Panc1 (cell line): ENCODE results near the gene KRTAP24-1. TPM values are rescaled to one million over a fixed set of nuclear protein-coding genes. Genes with fewer than 3 reads are reported as not detected.

Experiments
- ATAC-seq: fragments of 200-7000 bp; cut with Tn5 transposase; 2 replicates; pipeline ENCODE4 v1.9.1; 2020; ENCODE audit warnings: mild to moderate bottlenecking, moderate library complexity
- BruUV-seq: library from RNA; stranded (reverse); fragments of 400-500 nt; replicated peaks from 2 replicates; lab custom pipeline; 2021; lab: Mats Ljungman, UMichigan
- CTCF ChIA-PET: fragments of 300-600 bp; sonication (Branson Sonifier 250); formaldehyde crosslinking; loops from one replicate; lab custom pipeline; 2022; ENCODE audit warnings: antibody characterized with exemption; lab: Charles Lee
- POLR2A ChIA-PET: fragments of 300-600 bp; sonication (Branson Sonifier 250); formaldehyde crosslinking; loops from one replicate; lab custom pipeline; 2022; ENCODE audit warnings: antibody characterized with exemption; lab: Charles Lee
- DNase-seq: peaks from one replicate; pipeline ENCODE4 v3.0.0-alpha.2; 2010; ENCODE audit warnings: low read depth, low spot score
- H3K27ac ChIP-seq: 2 replicates; pipeline ENCODE4 v1.5.1; 2011; ENCODE audit warnings: mild to moderate bottlenecking, low read length, inconsistent platforms
- H3K27me3 ChIP-seq: fragments of 200-500 bp; sonication (Bioruptor generic); 2 replicates; pipeline ENCODE4 v1.6.0; 2014; ENCODE audit warnings: low read length, inconsistent platforms; ENCODE audit not compliant: control insufficient read depth, insufficient read depth
- H3K36me3 ChIP-seq: fragments of 200-500 bp; sonication (Bioruptor generic); 2 replicates; pipeline ENCODE4 v1.5.1; 2014; ENCODE audit warnings: inconsistent platforms, mild to moderate bottlenecking, low read length, moderate library complexity; ENCODE audit not compliant: control insufficient read depth, insufficient read depth
- H3K4me1 ChIP-seq: 2 replicates; pipeline ENCODE4 v1.5.1; 2011; ENCODE audit warnings: inconsistent platforms, mild to moderate bottlenecking, low read length, moderate library complexity; ENCODE audit not compliant: control insufficient read depth, insufficient read depth
- H3K4me3 ChIP-seq, 2 experiments: 2 replicates each; pipeline ENCODE4 v1.5.1; 2011 to 2012; ENCODE audit warnings: low read depth in 2 of 2, low read length in 2 of 2, mild to moderate bottlenecking in 2 of 2, inconsistent platforms in 1 of 2, moderate library complexity in 1 of 2
- H3K9me3 ChIP-seq: fragments of 200-500 bp; sonication (Bioruptor generic); 2 replicates; pipeline ENCODE4 v1.5.1; 2014; ENCODE audit warnings: low read depth, mild to moderate bottlenecking, inconsistent platforms, low read length, moderate library complexity; ENCODE audit not compliant: control insufficient read depth, insufficient read depth
- CTCF ChIP-seq: fragments of 450-650 bp; IDR thresholded peaks from 2 replicates; pipeline ENCODE4 v1.5.1; 2017; ENCODE audit warnings: mild to moderate bottlenecking
- POLR2AphosphoS5 ChIP-seq: IDR thresholded peaks from 2 replicates; pipeline ENCODE4 v1.6.1; 2012; ENCODE audit warnings: mild to moderate bottlenecking, low read depth, low read length, moderate library complexity
- SIN3A ChIP-seq: IDR thresholded peaks from 2 replicates; pipeline ENCODE4 v1.6.1; 2012; ENCODE audit warnings: low read depth, mild to moderate bottlenecking, low read length, moderate library complexity, borderline replicate concordance; ENCODE audit not compliant: insufficient read depth
- TCF7L2 ChIP-seq: IDR thresholded peaks from 2 replicates; pipeline ENCODE4 v1.6.1; 2011; ENCODE audit warnings: mild to moderate bottlenecking, low read depth, low read length, inconsistent platforms
- in situ Hi-C: cut with HindIII; loops from 2 replicates; pipeline ENCODE4 v1.10.0; 2016; ENCODE audit warnings: low sequenced_read_pairs, low pct_unique_long_range_greater_than_20kb
- intact Hi-C: fragments of 100-400 bp; cut with micrococcal nuclease; formaldehyde crosslinking; loops from one replicate; pipeline ENCODE4 v1.10.0; 2022; ENCODE audit not compliant: unreplicated experiment
- total RNA-seq: library from RNA; stranded (reverse); gene quantifications from one replicate; pipeline ENCODE4 v1.2.1, GENCODE V29; 2021; ENCODE audit not compliant: unreplicated experiment
- TF ChIP-seq, protein P1 (sequence below), 2 experiments: IDR thresholded peaks; 2 replicates each; pipeline ENCODE4 v1.6.1; 2011 to 2012; ENCODE audit warnings: low read depth in 2 of 2, control low read depth in 1 of 2, low read length in 1 of 2, mild to moderate bottlenecking in 1 of 2, moderate library complexity in 1 of 2; ENCODE audit not compliant: insufficient read depth in 1 of 2

KRTAP24-1 gene
- total RNA-seq, 1 experiment from 2014 or later: not detected

- intact Hi-C loops (no loop called here), in situ Hi-C loops (no loop called here)
- no peak for DNase-seq
- Histone ChIP-seq H3K9me3 (no peaks in the 10 kb centered on the region), H3K4me1 (no peaks in the 10 kb centered on the region), H3K4me3 (no peak overlapping the region), H3K36me3 (no peaks in the 10 kb centered on the region), H3K27ac (no peak overlapping the region), H3K27me3 (no peaks in the 10 kb centered on the region)
- ChIA-PET POLR2A (no interaction called here), CTCF (no interaction called here)
- no TSS peak for BruUV-seq
- TF ChIP-seq, protein P1, sequence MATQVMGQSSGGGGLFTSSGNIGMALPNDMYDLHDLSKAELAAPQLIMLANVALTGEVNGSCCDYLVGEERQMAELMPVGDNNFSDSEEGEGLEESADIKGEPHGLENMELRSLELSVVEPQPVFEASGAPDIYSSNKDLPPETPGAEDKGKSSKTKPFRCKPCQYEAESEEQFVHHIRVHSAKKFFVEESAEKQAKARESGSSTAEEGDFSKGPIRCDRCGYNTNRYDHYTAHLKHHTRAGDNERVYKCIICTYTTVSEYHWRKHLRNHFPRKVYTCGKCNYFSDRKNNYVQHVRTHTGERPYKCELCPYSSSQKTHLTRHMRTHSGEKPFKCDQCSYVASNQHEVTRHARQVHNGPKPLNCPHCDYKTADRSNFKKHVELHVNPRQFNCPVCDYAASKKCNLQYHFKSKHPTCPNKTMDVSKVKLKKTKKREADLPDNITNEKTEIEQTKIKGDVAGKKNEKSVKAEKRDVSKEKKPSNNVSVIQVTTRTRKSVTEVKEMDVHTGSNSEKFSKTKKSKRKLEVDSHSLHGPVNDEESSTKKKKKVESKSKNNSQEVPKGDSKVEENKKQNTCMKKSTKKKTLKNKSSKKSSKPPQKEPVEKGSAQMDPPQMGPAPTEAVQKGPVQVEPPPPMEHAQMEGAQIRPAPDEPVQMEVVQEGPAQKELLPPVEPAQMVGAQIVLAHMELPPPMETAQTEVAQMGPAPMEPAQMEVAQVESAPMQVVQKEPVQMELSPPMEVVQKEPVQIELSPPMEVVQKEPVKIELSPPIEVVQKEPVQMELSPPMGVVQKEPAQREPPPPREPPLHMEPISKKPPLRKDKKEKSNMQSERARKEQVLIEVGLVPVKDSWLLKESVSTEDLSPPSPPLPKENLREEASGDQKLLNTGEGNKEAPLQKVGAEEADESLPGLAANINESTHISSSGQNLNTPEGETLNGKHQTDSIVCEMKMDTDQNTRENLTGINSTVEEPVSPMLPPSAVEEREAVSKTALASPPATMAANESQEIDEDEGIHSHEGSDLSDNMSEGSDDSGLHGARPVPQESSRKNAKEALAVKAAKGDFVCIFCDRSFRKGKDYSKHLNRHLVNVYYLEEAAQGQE (IDR thresholded peaks at IDR 0.05; ENCODE audit: insufficient read depth in 1 of 2, low read depth in 2 of 2, low read length in 1 of 2): no peak
- TF ChIP-seq TCF7L2: no peak
- TF ChIP-seq SIN3A: no peak
- TF ChIP-seq POLR2AphosphoS5: no peak
- no peak for TF ChIP-seq CTCF
- no peak for ATAC-seq
Measured at GRCh38 chr21:30315701-30316100, 33.0 kb upstream of the KRTAP24-1 start.

- no TSS peak for BruUV-seq
- in situ Hi-C loops: no loop called here
- CTCF ChIA-PET: no interaction called here
- intact Hi-C loops: no loop called here
- no peak overlapping the region for H3K27ac ChIP-seq
- H3K27me3 ChIP-seq: no peaks in the 10 kb centered on the region
- ATAC-seq (no peak), DNase-seq (no peak)
- TF ChIP-seq TCF7L2 (no peak), SIN3A (no peak)
- TF ChIP-seq, protein P1 (IDR thresholded peaks at IDR 0.05; ENCODE audit: insufficient read depth in 1 of 2, low read depth in 2 of 2, low read length in 1 of 2): no peak
- no peak overlapping the region for H3K4me3 ChIP-seq
- POLR2A ChIA-PET: no interaction called here
- no peaks in the 10 kb centered on the region for H3K9me3 ChIP-seq
- H3K36me3 ChIP-seq: no peaks in the 10 kb centered on the region
- no peaks in the 10 kb centered on the region for H3K4me1 ChIP-seq
Measured at GRCh38 chr21:30306884-30307283, 24.1 kb upstream of the KRTAP24-1 start.
